Measurements from ENCODE around the gene SLC22A17. TPM values are rescaled to one million over a fixed set of nuclear protein-coding genes. Genes with fewer than 3 reads are reported as not detected.

The SLC22A17 gene
- total and polyA plus RNA-seq, 2 of the 13 experiments (the other 11 are each of a cell fraction or from before 2014, with no cell fraction given), result 0.95 to 1.1 TPM

DNA sequence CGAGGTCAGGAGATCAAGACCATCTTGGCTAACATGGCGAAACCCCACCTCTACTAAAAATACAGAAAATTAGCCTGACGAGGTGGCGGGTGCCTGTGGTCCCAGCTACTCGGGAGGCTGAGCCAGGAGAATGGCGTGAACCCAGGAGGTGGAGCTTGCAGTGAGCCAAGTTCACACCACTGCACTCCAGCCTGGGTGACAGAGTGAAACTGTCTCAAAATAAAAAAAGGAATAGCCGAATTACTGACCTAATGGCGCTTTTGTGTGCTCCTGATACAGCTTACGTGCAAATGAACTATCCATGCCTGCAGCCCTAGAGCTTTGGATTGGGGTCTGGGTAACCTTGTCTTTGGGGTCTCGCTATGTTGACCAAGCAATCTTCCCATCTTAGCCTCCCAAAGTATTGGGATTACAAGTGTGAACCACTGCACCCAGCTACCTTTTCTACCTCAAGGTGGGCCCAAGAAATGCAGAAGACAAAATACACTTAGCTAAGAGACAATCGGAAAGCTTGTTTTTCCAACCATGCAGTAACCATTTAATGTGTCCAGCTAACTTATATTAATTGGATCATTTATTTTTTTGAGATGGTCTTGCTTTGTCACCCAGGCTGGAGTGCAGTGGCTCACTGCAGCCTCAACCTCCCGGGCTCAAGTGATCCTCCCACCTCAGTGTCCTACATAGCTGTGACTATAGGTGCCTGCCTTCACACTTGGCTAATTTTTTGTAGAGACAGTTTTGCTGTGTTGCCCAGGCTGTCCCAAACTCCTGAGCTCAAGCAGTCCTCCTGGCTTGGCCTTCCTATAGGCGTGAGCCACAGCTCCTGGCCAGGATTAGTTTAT is 26.0 kb downstream of the SLC22A17 start:
- 92% methylated on average over 13 of the region's 13 CpGs for WGBS (ENCODE audit: low lambda C conversion rate)
- peaks cover 23% of the 10 kb centered on the region for H3K79me2 ChIP-seq (ENCODE audit: insufficient read depth, low read length)
- 0 out of 4 replicates have a peak, but pooled peaks of 1 of the 2 experiments have one; percentile 27 for TF ChIP-seq NR2F1 (CRISPR knock-in tag; IDR thresholded peaks at IDR 0.05)
- TF ChIP-seq ZBED4 (CRISPR knock-in tag; IDR thresholded peaks at IDR 0.05; ENCODE audit: borderline replicate concordance), result no peak
- TF ChIP-seq PLSCR1 (CRISPR knock-in tag; IDR thresholded peaks at IDR 0.05; ENCODE audit: borderline replicate concordance), result no peak
- TF ChIP-seq EED (CRISPR knock-in tag; IDR thresholded peaks at IDR 0.05), result no peak
- no peak for TF ChIP-seq ZEB1 (IDR thresholded peaks at IDR 0.05; ENCODE audit: insufficient replicate concordance, low read depth)
- no peak for TF ChIP-seq LCORL (IDR thresholded peaks at IDR 0.05)
- TF ChIP-seq LCORL (CRISPR knock-in tag; IDR thresholded peaks at IDR 0.05), result no peak
- no peak for TF ChIP-seq ZNF7 (CRISPR knock-in tag; IDR thresholded peaks at IDR 0.05)
- TF ChIP-seq NFYB (CRISPR knock-in tag; IDR thresholded peaks at IDR 0.05), result no peak
- no peak; the same call in 1 of the 2 replicates for TF ChIP-seq RARG (CRISPR knock-in tag; IDR thresholded peaks at IDR 0.05; ENCODE audit: low read depth)
- TF ChIP-seq MXI1 (IDR thresholded peaks at IDR 0.05; ENCODE audit: borderline replicate concordance, low read depth, low read length), result no peak
- no peak for TF ChIP-seq ZNF766 (CRISPR knock-in tag; IDR thresholded peaks at IDR 0.05; ENCODE audit: borderline replicate concordance)
- 0 out of 2 replicates have a peak, but pooled peaks have one; percentile 4 for TF ChIP-seq KLF12 (CRISPR knock-in tag; IDR thresholded peaks at IDR 0.05; ENCODE audit: borderline replicate concordance)
- TF ChIP-seq HNF1B (CRISPR knock-in tag; IDR thresholded peaks at IDR 0.05), result no peak
- no peak for TF ChIP-seq MYC (CRISPR knock-in tag; IDR thresholded peaks at IDR 0.05; ENCODE audit: borderline replicate concordance)
- TF ChIP-seq MIER3 (CRISPR knock-in tag; IDR thresholded peaks at IDR 0.05; ENCODE audit: borderline replicate concordance), result no peak
- TF ChIP-seq DDIT3 (CRISPR knock-in tag; IDR thresholded peaks at IDR 0.05), result no peak

More for the DNA sequence above, 26.0 kb downstream of the SLC22A17 start:
- Histone ChIP-seq H3K9me3 (ENCODE audit: low read length) (no peaks in the 10 kb centered on the region), H3K4me2 (ENCODE audit: low read depth, low read length) (no peak overlapping the region), H3K9ac (ENCODE audit: insufficient read depth, low read depth, low read length) (no peak overlapping the region), H3K4me1 (ENCODE audit: insufficient read depth, low read length) (peaks cover 29% of the 10 kb centered on the region), H3K27ac (ENCODE audit: extremely low read length, insufficient read depth, low read length) (no peak overlapping the region), H3K4me3 (replicated peaks in 1 of 3; ENCODE audit: insufficient read depth in 1 of 3, low read depth in 2 of 3, low read length in 3 of 3) (no peak overlapping the region), H4K20me1 (ENCODE audit: insufficient read depth, low read length) (peaks cover 11% of the 10 kb centered on the region; the same call in 1 of the 2 replicates), H2AFZ (ENCODE audit: low read length) (no peak overlapping the region), H3K27me3 (ENCODE audit: control insufficient read depth in 1 of 2, insufficient read depth in 2 of 2, low read length in 2 of 2) (peaks cover 0 to 23% of the 10 kb centered on the region in 2 experiments; a peak in 3 of 5 replicates), H3K36me3 (replicated peaks in 1 of 2; ENCODE audit: control insufficient read depth in 1 of 2, insufficient read depth in 2 of 2, low read length in 2 of 2) (peaks cover 18 to 27% of the 10 kb centered on the region in 2 experiments)
- in situ Hi-C loops (cut with HindIII; ENCODE audit: extremely low pct_ligation_motif_present, low pct_unique_long_range_greater_than_20kb) (loop anchor here (5.0 kb wide), 1 partner anchor 51 kb away; the partner anchor contains the start of gene CMTM5), intact Hi-C loops (cut with micrococcal nuclease; ENCODE audit: unreplicated experiment) (loop anchor here (5.0 kb wide), 1 partner anchor 131 kb away; no protein-coding TSS in a partner anchor)
- no peak for DNase-seq (ENCODE audit: low spot score)
- ATAC-seq, result peak; percentile 11
- no peak for FAIRE-seq
- CTCF ChIA-PET (ENCODE audit: low intra/inter-chr PET ratio, low total read pairs), result interaction anchor here (1.6 to 4.4 kb wide), 4 partner anchors 32 to 62 kb away, joined by 5 to 111 read pairs (median 14); partner anchors contain the start of gene CMTM5
- BruUV-seq (replicated peaks), result no TSS peak
- POLR2A ChIA-PET, result interaction anchor here (0.7 to 13.2 kb wide), 20 partner anchors 9 to 561 kb away, joined by 3 to 1053 read pairs (median 4); partner anchors contain the start of genes ACIN1, AJUBA, AP1G2 and BCL2L2
